HG03060 (cell line): ENCODE data around the gene SIN3B.
"Not testable (repeated sequence)": the region's sequence is repeated elsewhere in the genome, so short reads cannot be mapped to it uniquely, and the experiment has no call there.

ENCODE experiments used
- ATAC-seq: cut with Tn5 transposase; IDR thresholded peaks from one replicate; pipeline ENCODE4 v1.9.1; 2021; ENCODE audit warnings: low read depth, moderate number of reproducible peaks; ENCODE audit not compliant: unreplicated experiment

SIN3B gene

GRCh38 chr19:16862826-16863415 lies 33.7 kb downstream of the SIN3B start:
- no peak for ATAC-seq

- ATAC-seq = no peak
Measured at GRCh38 chr19:16867211-16867610, 38.0 kb downstream of the SIN3B start.

GRCh38 chr19:16868423-16869130 lies 39.4 kb downstream of the SIN3B start:
- ATAC-seq = no peak

- no peak for ATAC-seq
Measured at GRCh38 chr19:16869331-16869972, 40.3 kb downstream of the SIN3B start.

- no peak for ATAC-seq
Measured at GRCh38 chr19:16871871-16872270, 42.7 kb downstream of the SIN3B start.

- no peak for ATAC-seq
Measured at GRCh38 chr19:16872728-16873127, 43.5 kb downstream of the SIN3B start.

- ATAC-seq = no peak
Measured at GRCh38 chr19:16873594-16873993, 44.4 kb downstream of the SIN3B start.

- no peak for ATAC-seq
Measured at GRCh38 chr19:16874250-16874977, 45.2 kb downstream of the SIN3B start.

GRCh38 chr19:16874978-16875299 lies 45.7 kb downstream of the SIN3B start:
- not testable (repeated sequence) for ATAC-seq

- ATAC-seq = no peak
Measured at GRCh38 chr19:16875584-16876555, 46.7 kb downstream of the SIN3B start.

GRCh38 chr19:16876904-16877361 lies 47.7 kb downstream of the SIN3B start:
- ATAC-seq = no peak

- ATAC-seq = no peak
Measured at GRCh38 chr19:16877581-16877980, 48.4 kb downstream of the SIN3B start.

- ATAC-seq = no peak
Measured at GRCh38 chr19:16878181-16878965, 49.2 kb downstream of the SIN3B start.

- ATAC-seq = no peak
Measured at GRCh38 chr19:16880884-16881554, 51.8 kb downstream of the SIN3B start.

GRCh38 chr19:16882146-16882545 lies 52.9 kb downstream of the SIN3B start:
- no peak for ATAC-seq

GRCh38 chr19:16883522-16883921 lies 54.3 kb downstream of the SIN3B start:
- no peak for ATAC-seq

- no peak for ATAC-seq
Measured at GRCh38 chr19:16885166-16885565, 56.0 kb downstream of the SIN3B start.

GRCh38 chr19:16886305-16886880 lies 57.2 kb downstream of the SIN3B start:
- no peak for ATAC-seq
